HEK293 (cell line): ENCODE results near the gene FBXO10.

Source experiments
- CTCF ChIA-PET: fragments of 350-600 bp; formaldehyde crosslinking; extraction: SDS; loops from one replicate; lab custom pipeline; 2021; ENCODE audit warnings: antibody characterized with exemption; lab: Yijun Ruan, JAX
- POLR2A ChIA-PET: fragments of 300-600 bp; formaldehyde crosslinking; extraction: SDS; loops from one replicate; lab custom pipeline; 2020; ENCODE audit warnings: antibody characterized with exemption, inconsistent platforms; lab: Yijun Ruan, JAX
- H3K27ac ChIP-seq: fragments of 200-500 bp; sonication (Bioruptor generic); 2 replicates; pipeline ENCODE4 v1.5.1; 2014; ENCODE audit warnings: low read depth, low read length, control low read depth, inconsistent platforms; ENCODE audit errors: extremely low read depth
- H3K36me3 ChIP-seq, 2 experiments: fragments of 200-500 bp in 1 of 2; sonication (Bioruptor generic) in 1 of 2; 1 replicate in 1 of 2; 2 replicates in 1 of 2; pipeline ENCODE4 v1.5.1; 2014 to 2017; ENCODE audit warnings: inconsistent platforms in 2 of 2, low read length in 2 of 2; ENCODE audit not compliant: control insufficient read depth in 2 of 2, insufficient read depth in 1 of 2
- H3K4me1 ChIP-seq: fragments of 200-500 bp; sonication (Bioruptor generic); 2 replicates; pipeline ENCODE4 v1.5.1; 2014; ENCODE audit warnings: mild to moderate bottlenecking, low read length, inconsistent platforms; ENCODE audit not compliant: control insufficient read depth, insufficient read depth
- H3K4me3 ChIP-seq: 2 replicates; pipeline ENCODE4 v1.5.1; 2011; ENCODE audit warnings: low read depth, mild to moderate bottlenecking, control low read depth, low read length, moderate library complexity
- H3K9me3 ChIP-seq: fragments of 200-500 bp; sonication (Bioruptor generic); 2 replicates; pipeline ENCODE4 v1.5.1; 2014; ENCODE audit warnings: low read depth, low read length, inconsistent platforms; ENCODE audit not compliant: control insufficient read depth, insufficient read depth
- SCRT1 ChIP-seq: fragments of 450-650 bp; formaldehyde crosslinking; IDR thresholded peaks from 2 replicates; pipeline ENCODE4 v1.5.1; 2016; ENCODE audit warnings: missing biosample characterization, missing genetic modification characterization, borderline replicate concordance
- YY2 ChIP-seq: fragments of 450-650 bp; formaldehyde crosslinking; IDR thresholded peaks from 2 replicates; pipeline ENCODE4 v1.5.1; 2016; ENCODE audit warnings: missing biosample characterization, missing genetic modification characterization
- ZNF140 ChIP-seq: fragments of 450-650 bp; formaldehyde crosslinking; IDR thresholded peaks from 2 replicates; pipeline ENCODE4 v1.5.1; 2016; ENCODE audit warnings: missing biosample characterization, missing genetic modification characterization
- ZNF18 ChIP-seq: fragments of 450-650 bp; formaldehyde crosslinking; IDR thresholded peaks from 2 replicates; pipeline ENCODE4 v1.5.1; 2016; ENCODE audit warnings: missing biosample characterization, missing genetic modification characterization
- ZNF248 ChIP-seq: fragments of 450-650 bp; formaldehyde crosslinking; IDR thresholded peaks from 2 replicates; pipeline ENCODE4 v1.5.1; 2017; ENCODE audit warnings: missing biosample characterization, missing genetic modification characterization
- ZNF292 ChIP-seq: fragments of 450-650 bp; formaldehyde crosslinking; IDR thresholded peaks from 2 replicates; pipeline ENCODE4 v1.5.1; 2016; ENCODE audit warnings: low read depth, missing biosample characterization, missing genetic modification characterization, borderline replicate concordance
- ZNF350 ChIP-seq: fragments of 450-650 bp; formaldehyde crosslinking; IDR thresholded peaks from 2 replicates; pipeline ENCODE4 v1.5.0; 2017; ENCODE audit warnings: missing biosample characterization, mild to moderate bottlenecking, missing genetic modification characterization
- ZNF426 ChIP-seq: fragments of 450-650 bp; formaldehyde crosslinking; IDR thresholded peaks from 2 replicates; pipeline ENCODE4 v1.5.1; 2017; ENCODE audit warnings: missing biosample characterization, missing genetic modification characterization, mild to moderate bottlenecking, inconsistent platforms, moderate library complexity
- ZNF560 ChIP-seq: fragments of 450-650 bp; formaldehyde crosslinking; IDR thresholded peaks from 2 replicates; pipeline ENCODE4 v1.5.1; 2017; ENCODE audit warnings: missing biosample characterization, missing genetic modification characterization, borderline replicate concordance
- ZNF571 ChIP-seq: fragments of 450-650 bp; formaldehyde crosslinking; IDR thresholded peaks from 2 replicates; pipeline ENCODE4 v1.5.0; 2017; ENCODE audit warnings: missing biosample characterization, missing genetic modification characterization
- ZNF600 ChIP-seq: fragments of 450-650 bp; formaldehyde crosslinking; IDR thresholded peaks from 2 replicates; pipeline ENCODE4 v1.5.1; 2016; ENCODE audit warnings: missing biosample characterization, missing genetic modification characterization
- ZNF610 ChIP-seq: fragments of 450-650 bp; formaldehyde crosslinking; IDR thresholded peaks from 2 replicates; pipeline ENCODE4 v1.5.1; 2016; ENCODE audit warnings: missing biosample characterization, missing genetic modification characterization, borderline replicate concordance
- ZNF677 ChIP-seq: fragments of 450-650 bp; IDR thresholded peaks from 2 replicates; pipeline ENCODE4 v1.5.0; 2018; ENCODE audit warnings: missing biosample characterization, mild to moderate bottlenecking, missing genetic modification characterization, moderate library complexity
- ZNF707 ChIP-seq: fragments of 450-650 bp; formaldehyde crosslinking; IDR thresholded peaks from 2 replicates; pipeline ENCODE4 v1.5.1; 2016; ENCODE audit warnings: missing biosample characterization, missing genetic modification characterization
- ZNF785 ChIP-seq: fragments of 450-650 bp; formaldehyde crosslinking; IDR thresholded peaks from 2 replicates; pipeline ENCODE4 v1.5.1; 2016; ENCODE audit warnings: missing biosample characterization, missing genetic modification characterization
- ZNF792 ChIP-seq: fragments of 450-650 bp; formaldehyde crosslinking; IDR thresholded peaks from 2 replicates; pipeline ENCODE4 v1.5.1; 2016; ENCODE audit warnings: missing biosample characterization, missing genetic modification characterization
- TF ChIP-seq, protein P1 (sequence below): fragments of 450-650 bp; IDR thresholded peaks from 2 replicates; pipeline ENCODE4 v1.5.1; 2018; ENCODE audit warnings: missing biosample characterization, mild to moderate bottlenecking, missing genetic modification characterization
- TF ChIP-seq, protein P2 (sequence below): fragments of 450-650 bp; formaldehyde crosslinking; IDR thresholded peaks from 2 replicates; pipeline ENCODE4 v1.5.1; 2016; ENCODE audit warnings: missing biosample characterization, missing genetic modification characterization
- TF ChIP-seq, protein P3 (sequence below): fragments of 450-650 bp; formaldehyde crosslinking; IDR thresholded peaks from 2 replicates; pipeline ENCODE4 v1.5.1; 2017; ENCODE audit warnings: missing biosample characterization, mild to moderate bottlenecking, missing genetic modification characterization, moderate library complexity

Gene FBXO10

GRCh38 chr9:37508135-37508833, 67.9 kb downstream of the FBXO10 start (continued):
- TF ChIP-seq, protein P1, sequence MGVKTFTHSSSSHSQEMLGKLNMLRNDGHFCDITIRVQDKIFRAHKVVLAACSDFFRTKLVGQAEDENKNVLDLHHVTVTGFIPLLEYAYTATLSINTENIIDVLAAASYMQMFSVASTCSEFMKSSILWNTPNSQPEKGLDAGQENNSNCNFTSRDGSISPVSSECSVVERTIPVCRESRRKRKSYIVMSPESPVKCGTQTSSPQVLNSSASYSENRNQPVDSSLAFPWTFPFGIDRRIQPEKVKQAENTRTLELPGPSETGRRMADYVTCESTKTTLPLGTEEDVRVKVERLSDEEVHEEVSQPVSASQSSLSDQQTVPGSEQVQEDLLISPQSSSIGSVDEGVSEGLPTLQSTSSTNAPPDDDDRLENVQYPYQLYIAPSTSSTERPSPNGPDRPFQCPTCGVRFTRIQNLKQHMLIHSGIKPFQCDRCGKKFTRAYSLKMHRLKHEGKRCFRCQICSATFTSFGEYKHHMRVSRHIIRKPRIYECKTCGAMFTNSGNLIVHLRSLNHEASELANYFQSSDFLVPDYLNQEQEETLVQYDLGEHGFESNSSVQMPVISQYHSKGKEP (tag by site-specific recombination), result no peak

DNA sequence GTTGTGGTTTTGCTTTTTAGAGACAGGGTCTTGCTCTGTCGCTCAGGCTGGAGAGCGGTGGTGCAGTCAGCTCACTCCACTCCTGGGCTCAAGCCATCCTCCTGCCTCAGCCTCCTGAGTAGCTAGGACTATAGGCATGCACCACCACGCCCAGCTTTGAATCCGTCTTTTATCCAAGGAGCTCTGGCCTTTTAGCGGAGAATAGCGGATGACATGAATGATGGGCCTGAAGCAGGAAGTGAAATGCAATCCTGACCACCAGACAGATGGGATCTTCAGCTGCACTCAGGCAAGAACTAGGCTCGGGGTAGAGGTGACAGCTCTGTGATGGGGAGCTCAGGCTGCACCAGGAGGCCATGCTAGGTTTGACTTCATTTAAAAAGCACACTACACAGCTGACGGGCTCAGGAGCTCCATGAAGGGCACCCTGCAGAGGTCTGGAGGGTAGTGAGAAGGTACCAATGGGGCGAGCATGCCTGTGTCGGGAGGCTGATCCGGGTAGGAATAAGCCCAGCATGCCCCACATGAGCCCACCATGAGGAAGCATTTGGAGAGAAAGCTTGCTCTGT, 68.5 kb downstream of the FBXO10 start:
- Histone ChIP-seq H3K4me3 (no peak overlapping the region), H3K4me1 (no peaks in the 10 kb centered on the region), H3K36me3 (peaks cover 0 to 80% of the 10 kb centered on the region in 2 experiments; a peak in 2 of 3 replicates), H3K27ac (no peak overlapping the region), H3K9me3 (no peaks in the 10 kb centered on the region)
- CTCF ChIA-PET, result no interaction called here
- POLR2A ChIA-PET, result interaction anchor here (0.5 to 1.4 kb wide), 3 partner anchors 21 to 1113 kb away, joined by 3 to 5 read pairs (median 5); partner anchors contain the start of genes ANKRD18A and ZBTB5
- TF ChIP-seq ZNF610 (tag by site-specific recombination), result no peak
- no peak for TF ChIP-seq ZNF248 (tag by site-specific recombination)

- POLR2A ChIA-PET, result interaction anchor here (3.3 kb wide), 1 partner anchor 18 kb away, joined by 12 read pairs; the partner anchor contains the start of gene POLR1E
- peaks cover 0 to 94% of the 10 kb centered on the region in 2 experiments for H3K36me3 ChIP-seq
- no peak for TF ChIP-seq ZNF571 (tag by site-specific recombination)
- no peak for TF ChIP-seq YY2
- no peak for TF ChIP-seq ZNF292 (tag by site-specific recombination)
- TF ChIP-seq ZNF785 (tag by site-specific recombination), result no peak
- TF ChIP-seq, protein P2, sequence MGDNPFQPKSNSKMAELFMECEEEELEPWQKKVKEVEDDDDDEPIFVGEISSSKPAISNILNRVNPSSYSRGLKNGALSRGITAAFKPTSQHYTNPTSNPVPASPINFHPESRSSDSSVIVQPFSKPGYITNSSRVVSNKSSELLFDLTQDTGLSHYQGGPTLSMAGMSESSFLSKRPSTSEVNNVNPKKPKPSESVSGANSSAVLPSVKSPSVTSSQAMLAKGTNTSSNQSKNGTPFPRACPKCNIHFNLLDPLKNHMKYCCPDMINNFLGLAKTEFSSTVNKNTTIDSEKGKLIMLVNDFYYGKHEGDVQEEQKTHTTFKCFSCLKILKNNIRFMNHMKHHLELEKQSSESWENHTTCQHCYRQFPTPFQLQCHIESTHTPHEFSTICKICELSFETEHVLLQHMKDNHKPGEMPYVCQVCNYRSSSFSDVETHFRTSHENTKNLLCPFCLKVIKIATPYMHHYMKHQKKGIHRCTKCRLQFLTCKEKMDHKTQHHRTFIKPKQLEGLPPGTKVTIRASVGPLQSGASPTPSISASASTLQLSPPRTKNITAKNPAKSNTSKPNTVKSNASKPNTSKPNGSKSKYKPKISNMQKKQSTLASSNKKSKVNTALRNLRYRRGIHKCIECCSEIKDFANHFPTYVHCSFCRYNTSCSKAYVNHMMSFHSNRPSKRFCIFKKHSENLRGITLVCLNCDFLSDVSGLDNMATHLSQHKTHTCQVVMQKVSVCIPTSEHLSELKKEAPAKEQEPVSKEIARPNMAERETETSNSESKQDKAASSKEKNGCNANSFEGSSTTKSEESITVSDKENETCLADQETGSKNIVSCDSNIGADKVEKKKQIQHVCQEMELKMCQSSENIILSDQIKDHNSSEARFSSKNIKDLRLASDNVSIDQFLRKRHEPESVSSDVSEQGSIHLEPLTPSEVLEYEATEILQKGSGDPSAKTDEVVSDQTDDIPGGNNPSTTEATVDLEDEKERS (tag by site-specific recombination), result no peak
- TF ChIP-seq, protein P3, sequence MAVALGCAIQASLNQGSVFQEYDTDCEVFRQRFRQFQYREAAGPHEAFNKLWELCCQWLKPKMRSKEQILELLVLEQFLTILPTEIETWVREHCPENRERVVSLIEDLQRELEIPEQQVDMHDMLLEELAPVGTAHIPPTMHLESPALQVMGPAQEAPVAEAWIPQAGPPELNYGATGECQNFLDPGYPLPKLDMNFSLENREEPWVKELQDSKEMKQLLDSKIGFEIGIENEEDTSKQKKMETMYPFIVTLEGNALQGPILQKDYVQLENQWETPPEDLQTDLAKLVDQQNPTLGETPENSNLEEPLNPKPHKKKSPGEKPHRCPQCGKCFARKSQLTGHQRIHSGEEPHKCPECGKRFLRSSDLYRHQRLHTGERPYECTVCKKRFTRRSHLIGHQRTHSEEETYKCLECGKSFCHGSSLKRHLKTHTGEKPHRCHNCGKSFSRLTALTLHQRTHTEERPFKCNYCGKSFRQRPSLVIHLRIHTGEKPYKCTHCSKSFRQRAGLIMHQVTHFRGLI, result no peak
- no peak for TF ChIP-seq ZNF707
- no peak for TF ChIP-seq ZNF792 (tag by site-specific recombination)
- TF ChIP-seq ZNF140 (tag by site-specific recombination), result no peak
- no peak for TF ChIP-seq SCRT1 (tag by site-specific recombination)
- no peak for TF ChIP-seq ZNF426 (tag by site-specific recombination)
- no peak for TF ChIP-seq ZNF18 (tag by site-specific recombination)
- TF ChIP-seq ZNF600 (tag by site-specific recombination), result no peak
- no peak for TF ChIP-seq ZNF350 (tag by site-specific recombination)
- no peak for TF ChIP-seq ZNF677 (tag by site-specific recombination)
- TF ChIP-seq ZNF560 (tag by site-specific recombination), result no peak
Measured at GRCh38 chr9:37504605-37505004, 71.6 kb downstream of the FBXO10 start.

More at GRCh38 chr9:37504605-37505004, 71.6 kb downstream of the FBXO10 start:
- H3K9me3 ChIP-seq, result no peaks in the 10 kb centered on the region
- no peaks in the 10 kb centered on the region for H3K4me1 ChIP-seq
- CTCF ChIA-PET, result no interaction called here
- H3K4me3 ChIP-seq, result no peak overlapping the region
- H3K27ac ChIP-seq, result no peak overlapping the region
